GM19467 (cell line): ENCODE measurements around the gene SHANK1.

ENCODE experiments used
- ATAC-seq: cut with Tn5 transposase; IDR thresholded peaks from one replicate; pipeline ENCODE4 v1.9.1; 2021; ENCODE audit warnings: mild to moderate bottlenecking, moderate library complexity; ENCODE audit not compliant: unreplicated experiment

SHANK1 gene

DNA sequence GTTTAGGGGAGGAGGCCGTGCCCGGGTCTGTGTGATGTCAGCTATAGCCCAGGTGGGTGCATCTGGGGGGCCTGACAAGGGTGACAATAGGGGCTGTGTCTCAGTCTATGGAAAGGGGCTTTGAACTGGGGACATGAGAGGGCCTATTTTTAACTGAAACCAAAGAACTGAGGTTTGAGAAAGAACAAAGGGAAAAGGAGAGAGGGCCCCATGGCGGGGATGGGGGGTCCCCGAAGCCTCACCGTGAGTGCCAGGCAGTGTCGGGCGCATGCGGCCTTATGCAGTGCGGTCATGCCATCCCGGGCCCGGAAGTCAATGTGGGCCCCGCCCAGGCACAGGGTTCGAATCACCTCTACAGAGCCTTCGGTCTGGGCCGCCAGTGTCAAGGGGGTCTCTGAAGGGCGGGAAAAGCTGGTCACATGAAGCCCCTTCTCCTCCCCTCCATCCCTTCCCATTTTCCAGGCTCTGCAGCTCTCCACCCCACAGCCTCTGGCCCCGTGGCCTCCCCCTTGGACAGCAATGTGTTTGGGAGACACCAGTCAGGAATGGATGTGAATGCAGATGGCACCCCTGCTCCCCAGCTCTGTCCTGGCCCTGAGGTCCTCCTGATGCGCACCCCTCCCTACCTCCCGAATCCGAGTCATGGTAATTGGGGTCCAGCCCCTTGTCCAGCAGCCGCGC is 5.9 kb downstream of the SHANK1 start:
- ATAC-seq, result no peak

DNA sequence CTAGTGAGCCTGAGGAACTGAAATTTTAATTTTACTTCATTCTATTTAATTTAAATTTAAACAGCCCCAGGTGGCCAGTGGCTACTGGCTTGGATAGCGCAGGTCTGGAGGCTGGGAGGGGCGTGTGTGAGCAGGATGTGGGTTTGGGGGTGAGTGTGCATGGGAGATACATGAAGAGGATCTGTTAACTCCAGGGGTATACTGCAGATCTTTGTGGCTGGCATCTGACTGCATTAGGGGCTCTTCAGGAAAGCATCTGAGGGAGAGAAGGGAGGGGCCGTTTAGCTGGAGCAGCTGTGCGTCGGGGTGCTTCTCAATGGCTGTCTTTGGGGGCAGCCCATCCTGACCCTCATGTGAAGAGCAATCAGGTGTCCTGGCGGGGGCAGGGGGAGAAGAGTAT is 6.8 kb downstream of the SHANK1 start:
- no peak for ATAC-seq

DNA sequence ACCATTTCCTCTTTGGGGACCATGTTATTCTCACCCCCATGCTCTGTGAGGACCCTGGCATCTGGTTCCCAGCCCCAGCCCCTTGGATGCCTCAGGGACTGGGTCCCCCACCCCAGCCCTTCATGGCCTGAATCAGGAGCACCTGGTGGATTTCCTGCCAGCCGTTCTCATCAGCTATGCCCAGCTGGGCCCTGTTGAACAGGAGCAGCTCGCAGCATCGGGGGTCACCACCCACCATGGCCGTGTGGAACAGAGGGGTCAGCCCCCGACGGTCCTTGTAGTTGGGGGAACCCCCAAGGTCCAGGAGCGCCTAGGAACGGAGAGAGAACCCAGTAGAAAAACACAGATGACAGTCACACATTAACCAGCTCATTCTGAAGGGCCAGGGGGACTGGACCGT is 7.8 kb downstream of the SHANK1 start:
- ATAC-seq, result no peak

DNA sequence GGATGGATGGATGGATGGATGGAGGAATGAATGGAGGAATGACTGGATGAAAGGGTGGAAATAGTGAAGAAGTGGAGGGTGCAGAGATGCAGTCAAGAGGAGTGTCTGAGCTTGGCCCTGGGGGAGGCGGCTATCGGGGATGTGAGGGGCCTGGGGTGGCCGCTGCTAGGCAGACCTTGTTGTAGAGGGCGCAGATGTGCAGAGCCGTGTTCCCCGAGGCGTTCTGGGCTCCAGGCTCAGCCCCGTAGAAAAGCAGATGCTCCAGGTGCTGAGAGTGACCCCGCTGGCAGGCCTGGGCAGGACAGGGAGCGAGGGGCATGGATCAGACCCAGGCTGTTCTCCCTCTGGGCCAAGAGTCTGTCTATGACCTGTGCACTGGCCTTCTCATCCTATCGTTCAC is 8.4 kb downstream of the SHANK1 start:
- no peak for ATAC-seq

DNA sequence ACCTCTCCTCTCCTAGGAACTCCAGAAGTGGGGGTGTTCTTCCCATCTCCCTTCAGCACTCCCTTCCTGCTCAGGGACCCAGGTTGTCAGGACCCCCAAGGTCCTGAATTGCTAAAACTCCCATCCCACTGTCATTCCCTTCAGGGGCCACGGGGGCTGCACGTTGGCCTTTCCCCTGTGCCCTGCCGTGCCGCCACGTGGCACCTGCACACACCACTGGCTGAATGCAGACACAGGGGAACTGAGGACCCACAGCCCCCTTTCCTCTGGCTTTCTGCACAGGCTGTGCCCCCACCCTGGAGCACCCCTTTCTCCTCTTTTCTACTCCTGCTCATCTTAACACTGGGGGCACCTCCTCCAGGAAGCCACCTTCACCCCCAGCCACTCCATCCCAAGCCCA is 9.0 kb downstream of the SHANK1 start:
- no peak for ATAC-seq

DNA sequence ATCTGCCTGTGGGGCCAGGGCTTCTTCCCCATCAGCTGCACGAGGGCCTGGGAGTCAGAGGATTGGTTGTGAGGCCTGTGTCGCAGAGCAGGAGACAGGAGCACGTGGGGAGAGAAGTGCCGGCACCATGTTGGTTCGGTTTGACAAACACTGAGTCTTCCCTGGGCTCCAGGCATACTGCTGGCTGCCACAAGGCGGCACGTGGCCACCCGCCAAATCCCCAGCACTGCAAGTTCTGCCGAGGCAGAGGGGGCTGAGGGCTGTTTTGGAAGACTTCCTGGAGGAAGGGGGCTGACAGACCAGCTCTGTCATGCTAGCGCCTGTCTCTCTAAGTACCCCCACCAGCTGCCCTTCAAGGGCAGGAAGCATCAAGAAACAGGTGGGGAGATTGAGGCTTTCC is 9.5 kb downstream of the SHANK1 start:
- no peak for ATAC-seq

DNA sequence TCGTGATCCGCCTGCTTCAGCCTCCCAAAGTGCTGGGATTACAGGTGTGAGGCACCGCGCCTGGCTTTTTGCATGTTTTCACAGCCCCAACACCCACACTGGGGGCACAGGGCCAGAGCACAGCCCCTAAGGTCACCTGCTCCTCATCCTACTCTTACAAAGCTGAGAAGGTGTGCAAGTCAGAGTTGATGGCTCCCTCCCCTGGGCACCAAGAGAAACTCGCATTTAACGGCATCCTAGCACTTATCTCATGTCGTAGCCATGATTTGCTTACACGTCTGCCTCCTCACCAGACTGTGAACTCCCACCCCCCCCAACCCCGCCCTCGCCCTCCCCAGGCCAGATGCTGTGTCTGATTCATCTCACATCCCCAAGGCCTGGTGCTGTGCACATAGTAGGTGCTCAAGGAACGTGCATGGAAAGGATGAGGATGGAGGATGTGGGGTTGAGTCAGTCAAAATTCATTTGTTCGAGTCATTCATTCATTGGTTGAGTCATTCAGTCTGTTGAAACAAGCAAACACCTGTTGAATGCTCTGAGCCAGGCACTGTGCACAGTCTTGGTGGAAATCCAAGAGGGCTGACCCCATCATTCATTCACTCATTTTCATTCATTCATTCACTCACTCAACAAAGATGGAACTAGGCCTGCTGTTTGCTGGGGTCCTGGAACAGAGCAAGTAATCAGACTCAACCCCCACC is 11.3 kb downstream of the SHANK1 start:
- ATAC-seq, result no peak

DNA sequence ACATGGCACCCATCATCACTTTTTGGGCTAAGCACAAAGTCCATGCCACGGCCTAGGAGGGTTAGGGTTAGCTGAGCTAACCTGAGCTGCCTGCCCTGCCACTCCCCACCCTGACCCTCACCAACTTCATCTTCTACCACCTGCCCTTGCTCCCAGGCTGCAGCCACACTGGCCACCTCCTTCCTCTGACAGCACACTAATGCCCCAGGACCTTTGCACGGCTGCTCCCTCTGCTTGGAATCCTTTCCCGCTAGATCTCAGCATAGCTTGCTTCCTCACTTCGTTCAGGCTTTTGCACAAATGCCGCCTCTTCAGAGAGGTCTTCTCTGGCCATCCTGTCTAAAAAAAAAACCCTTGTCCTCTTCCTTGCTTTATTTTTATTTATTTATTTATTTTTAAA is 13.2 kb downstream of the SHANK1 start:
- no peak for ATAC-seq

DNA sequence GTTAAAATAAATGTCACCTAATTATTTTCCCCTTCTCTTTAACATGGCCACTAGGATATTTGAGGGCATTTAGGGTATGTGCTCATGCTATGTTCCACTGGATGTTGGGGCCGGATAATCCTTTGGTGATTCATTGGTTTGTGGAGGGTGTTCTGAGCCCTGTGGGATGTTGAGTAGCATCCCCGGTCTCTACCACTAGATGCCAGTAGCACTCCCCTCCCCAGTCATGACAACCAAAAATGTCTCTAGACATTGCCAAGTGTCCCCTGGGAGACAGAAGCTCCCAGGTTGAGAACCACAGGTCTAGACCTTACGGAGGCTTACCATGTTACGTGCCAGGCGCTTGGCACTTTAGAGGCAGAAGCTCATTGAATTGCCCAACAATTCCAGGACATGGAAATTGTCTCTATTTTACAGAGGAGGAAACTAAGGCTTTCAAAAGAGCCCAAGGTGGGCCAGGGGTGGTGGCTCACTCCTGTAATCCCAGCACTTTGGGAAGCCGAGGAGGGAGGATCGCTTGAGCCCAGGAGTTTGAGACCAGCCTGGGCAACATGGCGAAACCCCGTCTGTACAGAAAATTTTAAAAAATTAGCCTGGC is 14.1 kb downstream of the SHANK1 start:
- ATAC-seq, result no peak

DNA sequence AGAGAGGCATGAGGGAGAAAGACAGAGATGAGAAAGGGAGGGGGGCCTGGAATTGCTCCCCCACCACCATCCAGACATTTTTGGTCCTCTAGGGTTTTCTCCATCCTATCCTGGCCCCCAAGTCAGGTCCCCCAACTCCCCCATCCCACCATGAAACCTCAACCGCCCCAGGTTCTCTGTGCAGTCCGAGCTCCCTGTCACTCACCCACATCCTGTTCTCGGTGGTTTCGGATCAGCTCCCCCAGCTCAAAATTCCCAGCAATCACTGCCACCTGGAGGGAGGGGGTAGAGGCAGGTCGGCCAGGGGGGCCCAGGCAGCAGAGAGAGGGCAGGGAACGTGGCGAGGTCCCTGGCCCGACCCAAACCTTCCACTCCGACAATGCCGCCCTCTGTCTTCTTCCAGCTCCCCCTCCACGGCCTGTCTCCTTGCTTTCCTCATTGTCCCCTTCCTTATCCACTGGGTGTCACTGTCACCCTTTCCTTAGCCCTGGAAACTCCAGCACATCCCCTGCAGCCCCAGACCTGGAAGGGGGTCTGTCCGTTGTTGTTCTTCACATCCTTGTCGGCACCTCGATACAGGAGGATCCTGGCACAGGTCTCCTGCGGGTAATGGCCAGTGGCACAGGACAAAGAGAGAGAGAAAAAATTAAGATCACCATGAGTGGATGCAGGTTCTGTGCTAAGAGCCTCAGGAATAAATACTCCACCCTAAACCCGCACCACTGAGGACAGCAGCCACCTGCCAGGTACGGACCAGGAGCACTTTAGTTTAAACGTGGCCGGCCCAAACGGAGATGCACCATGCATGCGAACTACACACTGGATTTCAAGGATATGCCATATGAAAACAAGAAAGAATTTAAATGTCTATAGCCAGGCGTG is 15.4 kb downstream of the SHANK1 start:
- no peak for ATAC-seq

DNA sequence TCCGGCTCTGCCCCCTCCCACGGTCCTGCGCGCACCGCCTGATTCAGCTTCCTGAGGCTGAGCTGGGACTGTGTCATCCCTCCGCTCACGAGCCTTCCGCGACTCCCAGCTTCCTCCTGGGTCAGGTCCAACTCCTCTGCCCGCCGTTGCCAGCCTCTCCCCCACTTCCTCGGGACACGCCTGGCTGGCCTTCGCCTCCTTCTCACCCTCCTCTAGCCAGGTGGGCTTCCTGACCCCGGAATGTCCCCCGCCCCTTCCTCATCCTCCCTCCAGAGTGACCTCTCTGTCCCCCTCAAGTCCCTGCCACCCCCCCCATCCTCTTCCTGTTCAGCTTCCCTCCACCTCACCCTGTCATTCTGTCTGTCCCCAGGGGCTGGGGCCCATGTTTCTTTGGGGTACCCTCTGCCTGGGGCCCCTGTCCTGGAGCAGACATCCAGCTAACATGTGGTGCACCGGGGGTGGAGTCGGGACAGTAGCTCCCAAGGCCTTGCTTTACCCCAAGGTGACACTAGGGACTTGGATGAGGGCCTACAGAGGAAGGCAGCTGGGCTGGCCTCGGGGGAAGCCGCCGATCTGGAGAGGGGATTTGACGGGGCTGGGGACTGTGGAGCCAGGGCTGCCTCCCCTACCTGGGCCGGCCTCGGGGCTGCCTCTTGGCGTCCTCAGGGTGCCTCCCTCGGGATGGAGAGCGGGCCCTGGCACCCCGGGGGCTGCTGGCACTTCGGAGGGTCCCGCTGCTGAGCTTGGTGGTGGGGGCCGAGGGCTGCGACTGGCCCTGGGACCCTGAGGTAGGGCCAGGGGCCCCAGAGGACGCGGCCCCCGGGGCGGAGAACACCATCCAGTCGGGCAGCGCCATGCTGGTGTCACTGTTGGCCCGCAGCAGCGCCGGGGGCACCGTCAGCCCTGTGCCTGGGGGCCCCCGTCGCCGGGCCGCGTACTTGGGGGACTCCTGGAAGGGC is 16.5 kb downstream of the SHANK1 start:
- ATAC-seq, result no peak

DNA sequence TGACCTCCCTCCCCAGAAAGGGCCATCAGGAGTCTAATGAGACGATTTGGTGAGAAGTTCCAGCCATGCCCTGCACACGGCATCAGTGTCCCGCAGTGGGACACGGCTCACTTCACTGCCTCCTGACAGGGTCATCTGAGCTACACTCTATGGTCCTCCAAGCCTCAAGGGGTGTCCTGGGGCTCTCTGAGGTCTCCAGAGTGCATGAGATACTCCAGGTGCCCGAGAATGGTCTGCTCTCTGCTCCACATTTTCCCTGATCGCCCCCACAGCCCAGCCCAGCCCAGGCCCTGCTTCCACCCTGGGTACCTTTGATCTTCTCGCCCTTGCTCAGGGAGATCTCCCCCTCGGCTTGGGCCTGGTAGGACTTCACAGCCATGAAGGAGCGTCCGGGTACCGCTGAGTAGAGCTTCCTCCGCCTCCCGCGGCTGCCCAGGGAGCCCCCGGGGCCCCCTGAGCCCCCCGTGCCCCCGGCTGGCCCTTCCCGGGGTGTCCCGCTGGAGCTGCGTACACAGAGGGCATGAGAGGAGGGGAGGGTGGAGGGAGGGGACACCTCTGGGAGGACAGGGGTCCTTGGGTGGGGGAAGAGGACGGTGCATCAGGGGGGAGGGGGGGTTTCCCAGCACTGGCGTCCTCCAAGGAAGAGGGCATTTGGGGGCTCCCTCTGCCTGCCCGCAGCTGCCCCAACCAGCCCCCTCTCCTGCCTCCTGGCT is 17.3 kb downstream of the SHANK1 start:
- ATAC-seq, result no peak

DNA sequence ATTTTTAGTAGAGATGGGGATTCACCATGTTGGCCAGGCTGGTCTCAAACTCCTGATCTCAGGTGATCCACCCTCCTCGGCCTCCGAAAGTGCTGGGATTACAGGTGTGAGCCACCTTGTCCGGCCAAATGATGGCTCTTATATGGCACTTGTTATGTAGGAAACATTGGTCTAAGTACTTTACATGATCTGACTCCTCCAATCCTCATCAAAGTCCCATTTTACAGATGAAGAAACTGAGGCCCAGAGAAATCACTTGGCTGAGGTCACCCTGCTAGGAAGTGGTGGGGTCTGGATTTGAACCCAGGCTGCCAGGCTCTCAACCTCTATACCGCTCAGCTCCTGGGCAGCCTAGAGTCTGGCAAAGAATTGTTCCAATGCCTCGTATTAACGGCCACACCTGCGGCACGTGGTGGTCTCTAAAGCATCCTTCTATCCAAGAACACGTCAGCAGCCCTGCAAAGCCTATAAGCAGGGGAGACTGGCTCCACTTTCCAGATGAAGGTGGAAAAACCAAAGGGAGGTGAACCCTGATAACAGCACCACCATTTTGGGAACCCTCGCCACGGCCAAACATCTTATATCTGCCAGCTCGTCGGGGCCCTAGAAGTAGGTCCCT is 18.1 kb downstream of the SHANK1 start:
- ATAC-seq, result no peak

DNA sequence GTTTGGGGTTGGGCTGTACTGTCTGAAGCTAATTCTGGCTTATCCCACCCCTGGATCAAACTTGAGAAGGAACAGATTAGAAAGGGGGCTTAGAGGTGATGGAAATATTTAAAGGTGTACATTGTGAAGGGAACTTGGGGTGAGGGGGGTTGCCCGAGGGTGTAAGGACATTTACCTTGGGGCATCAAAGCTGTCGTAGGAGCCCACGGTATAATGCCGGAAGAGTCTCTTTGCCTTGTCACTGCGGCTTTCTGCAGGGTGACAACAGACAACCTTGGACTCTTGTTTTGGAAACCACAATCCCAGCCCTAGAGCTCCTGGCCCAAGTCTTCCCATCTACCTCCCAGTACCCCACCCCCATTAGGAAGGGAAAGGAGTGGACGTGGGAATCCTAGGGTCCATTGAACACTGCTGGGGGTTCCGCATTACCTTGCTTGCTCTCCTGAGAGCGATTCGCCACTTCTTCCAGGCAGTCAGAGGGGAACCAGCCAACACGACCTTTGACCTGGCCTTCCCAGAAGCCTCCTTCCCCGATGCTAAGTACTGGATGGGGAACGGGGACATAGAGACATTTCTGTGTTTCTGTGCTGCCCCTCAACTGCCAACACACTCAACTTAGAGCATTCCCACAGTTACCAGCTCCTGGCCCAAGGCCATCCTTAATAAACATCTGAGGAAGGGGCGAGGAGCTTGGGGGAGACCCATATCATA is 22.0 kb downstream of the SHANK1 start:
- ATAC-seq, result no peak

DNA sequence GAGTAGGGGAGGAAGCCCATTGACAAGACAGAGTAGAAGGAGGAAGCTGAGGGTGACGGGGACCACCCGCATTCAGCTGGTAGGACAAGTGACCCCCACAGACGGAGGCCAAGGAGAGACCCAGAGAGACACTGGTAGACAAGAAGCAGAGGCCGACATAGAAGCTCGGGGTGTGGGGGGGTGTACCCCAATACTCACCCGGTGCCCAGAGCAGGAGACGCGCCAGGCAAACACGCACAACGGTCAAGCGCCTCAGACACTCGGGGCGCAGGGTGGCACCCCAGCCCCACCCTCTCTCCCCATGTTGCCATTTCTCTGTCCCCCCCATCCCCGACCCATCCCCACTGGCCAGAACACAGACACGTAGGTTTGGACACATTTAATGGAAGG is 23.5 kb downstream of the SHANK1 start:
- ATAC-seq, result no peak

DNA sequence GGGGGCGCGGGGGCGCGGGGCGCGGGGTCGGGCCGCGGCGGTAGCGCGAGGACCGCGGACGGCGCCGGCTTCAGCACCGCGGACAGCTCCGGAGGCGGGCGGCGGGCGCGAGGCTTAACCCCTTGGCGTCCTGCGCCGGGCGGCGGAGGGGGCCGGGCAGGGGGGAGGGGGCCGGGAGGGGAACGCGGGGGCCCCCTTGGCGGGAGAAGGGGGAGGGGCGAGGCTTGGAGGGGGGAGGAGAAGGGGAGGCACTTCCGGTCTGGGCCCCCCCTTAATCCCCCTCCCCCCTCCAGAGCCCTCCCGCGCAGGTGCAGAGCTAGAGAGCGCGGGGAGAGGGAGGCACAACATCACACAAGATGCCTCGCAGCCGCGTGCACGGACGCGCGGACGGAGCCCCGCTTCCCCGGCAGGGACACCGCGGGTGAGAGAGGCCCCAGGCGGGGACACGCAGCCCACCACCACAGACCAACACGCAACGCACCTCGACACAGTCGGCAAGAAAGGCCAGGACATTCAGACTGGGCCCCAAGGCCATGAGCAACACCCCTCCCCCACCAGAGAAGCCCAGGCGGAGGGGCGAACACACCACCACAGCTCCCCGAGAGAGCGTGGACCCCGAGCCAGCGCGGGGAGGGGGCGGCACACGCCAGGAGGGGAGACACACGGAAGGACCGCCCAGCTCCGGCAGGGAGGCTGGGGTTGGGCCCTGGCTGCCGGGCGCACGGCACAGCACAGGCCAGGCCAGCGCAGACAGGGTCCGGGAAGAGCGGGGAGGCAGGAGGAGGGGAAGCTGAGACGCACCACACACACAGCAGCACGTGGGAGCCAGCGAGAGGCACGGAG is 24.1 kb downstream of the SHANK1 start:
- ATAC-seq, result no peak

DNA sequence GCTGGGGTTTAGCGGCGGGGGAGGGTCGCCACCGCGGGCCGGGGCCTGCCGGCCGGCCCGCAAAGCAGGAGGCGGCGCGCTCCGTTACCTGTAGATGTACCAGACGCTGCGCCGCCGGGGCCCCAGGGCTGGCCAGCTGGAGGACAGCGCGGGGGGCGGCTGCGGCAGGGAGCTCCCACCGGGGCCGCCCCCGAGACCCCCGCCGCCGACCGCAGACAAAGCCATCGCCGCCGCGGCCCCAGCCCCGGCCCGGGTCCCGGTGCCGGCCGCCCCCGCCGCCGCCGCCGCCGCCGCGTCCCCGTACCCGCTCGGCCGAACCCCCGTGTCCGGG is 24.8 kb downstream of the SHANK1 start:
- no peak for ATAC-seq
